Common myeloid progenitor, CD34-positive (primary cell): Measurements from ENCODE around the gene EXOSC5.

Source experiments
- CTCF ChIA-PET: fragments of 350-600 bp; sonication (Branson Sonifier 250); formaldehyde crosslinking; loops from one replicate; lab custom pipeline; 2021; ENCODE audit warnings: antibody characterized with exemption; lab: Charles Lee
- POLR2A ChIA-PET: fragments of 350-600 bp; sonication (Branson Sonifier 250); formaldehyde crosslinking; loops from one replicate; lab custom pipeline; 2021; ENCODE audit warnings: antibody characterized with exemption; lab: Charles Lee
- DNase-seq, 3 donors: peaks; one replicate each; pipeline versions ENCODE4 v3.0.0 to v3.0.0-alpha.2; 2013
- H3K27ac ChIP-seq, 2 experiments: 1 replicate in 1 of 2; 2 replicates in 1 of 2; pipeline ENCODE4 v1.7.0; 2013; ENCODE audit warnings: inconsistent platforms in 2 of 2, low read length in 2 of 2, mild to moderate bottlenecking in 2 of 2, low read depth in 1 of 2, moderate library complexity in 1 of 2; ENCODE audit not compliant: severe bottlenecking in 2 of 2, insufficient read depth in 1 of 2, poor library complexity in 1 of 2
- H3K27me3 ChIP-seq, 5 experiments: replicated peaks in 2 of 5; 1 replicate in 3 of 5; 2 replicates in 2 of 5; pipeline versions ENCODE4 v1.6.1 to v1.7.0; 2013; ENCODE audit warnings: low read length in 4 of 5, mild to moderate bottlenecking in 2 of 5, moderate library complexity in 2 of 5, inconsistent platforms in 1 of 5; ENCODE audit not compliant: insufficient read depth in 5 of 5, control insufficient read depth in 4 of 5
- H3K36me3 ChIP-seq, 4 experiments: 1 replicate in 2 of 4; 2 replicates in 2 of 4; pipeline versions ENCODE4 v1.6.1 to v1.7.0; 2013; ENCODE audit warnings: low read length in 3 of 4, control low read depth in 1 of 4, mild to moderate bottlenecking in 1 of 4; ENCODE audit not compliant: control insufficient read depth in 4 of 4, insufficient read depth in 4 of 4
- H3K4me1 ChIP-seq, 4 experiments: 1 replicate in 3 of 4; 2 replicates in 1 of 4; pipeline versions ENCODE4 v1.6.1 to v1.7.1; 2013; ENCODE audit warnings: low read length in 3 of 4, mild to moderate bottlenecking in 3 of 4, control low read depth in 1 of 4, inconsistent platforms in 1 of 4, moderate library complexity in 1 of 4; ENCODE audit not compliant: control insufficient read depth in 4 of 4, insufficient read depth in 4 of 4; ENCODE audit errors: control extremely low read depth in 1 of 4
- H3K4me3 ChIP-seq, 7 experiments: 1 replicate in 4 of 7; 2 replicates in 3 of 7; pipeline versions ENCODE4 v1.5.1 to v1.7.0; 2013; ENCODE audit warnings: mild to moderate bottlenecking in 7 of 7, low read length in 6 of 7, moderate library complexity in 6 of 7, inconsistent platforms in 2 of 7, low read depth in 2 of 7, control low read depth in 1 of 7; ENCODE audit not compliant: insufficient read depth in 4 of 7, control insufficient read depth in 1 of 7; ENCODE audit errors: extremely low read depth in 1 of 7
- H3K9me3 ChIP-seq, 5 experiments: 1 replicate in 4 of 5; 2 replicates in 1 of 5; pipeline versions ENCODE4 v1.6.1 to v1.7.1; 2013; ENCODE audit warnings: low read length in 4 of 5, mild to moderate bottlenecking in 2 of 5, inconsistent platforms in 1 of 5, low read depth in 1 of 5, moderate library complexity in 1 of 5; ENCODE audit not compliant: control insufficient read depth in 4 of 5, insufficient read depth in 2 of 5; ENCODE audit errors: control extremely low read depth in 1 of 5
- WGBS: methylation state at CpG from one replicate; pipeline ENCODE4 v1.1.5; 2013; ENCODE audit not compliant: insufficient coverage; 5-methylcytosine and 5-hydroxymethylcytosine counted together

EXOSC5 gene

GRCh38 chr19:41426952-41427646 is 29.9 kb upstream of the EXOSC5 start, which contains the start of gene B3GNT8:
Gene B3GNT8, minus strand, starts transcription at chr19:41427374. Its CDS starts 596 bp downstream, at chr19:41426778.
- Histone ChIP-seq H3K27me3 (no peaks in the 10 kb centered on the region), H3K27ac (peak within 1 kb of the TSS; percentile 66 to 86), H3K4me3 (peak within 1 kb of the TSS; percentile 31 to 90 (median 70)), H3K9me3 (no peaks in the 10 kb centered on the region), H3K4me1 (peaks cover 4 to 68% (median 64%) of the 10 kb centered on the region in 4 experiments), H3K36me3 (peaks cover 0 to 50% (median 34%) of the 10 kb centered on the region in 4 experiments)
- DNase-seq: peak; percentile 71 to 86 (median 82)
- WGBS: 5% methylated on average over 12 of the region's 19 CpGs
- POLR2A ChIA-PET: interaction anchor here (0.5 to 1.0 kb wide), 2 partner anchors 28 to 120 kb away, joined by 3 to 4 read pairs; no protein-coding TSS in a partner anchor
- CTCF ChIA-PET: interaction anchor here (1.0 to 3.7 kb wide), 7 partner anchors 12 to 142 kb away, joined by 3 to 21 read pairs (median 4); no protein-coding TSS in a partner anchor

- peaks cover 4 to 71% (median 62%) of the 10 kb centered on the region in 4 experiments for H3K4me1 ChIP-seq
- DNase-seq: no peak
- no peaks in the 10 kb centered on the region for H3K27me3 ChIP-seq
- H3K36me3 ChIP-seq: peaks cover 0 to 48% (median 34%) of the 10 kb centered on the region in 4 experiments
- H3K9me3 ChIP-seq: no peaks in the 10 kb centered on the region
- 86% methylated on average over 29 of the region's 36 CpGs for WGBS
- H3K4me3 ChIP-seq: peak overlapping the region in 5 of 7 experiments; percentile 64 to 90 (median 73)
- H3K27ac ChIP-seq: peak overlapping the region; percentile 66 to 86
- CTCF ChIA-PET: interaction anchor here (1.0 to 3.7 kb wide), 6 partner anchors 12 to 104 kb away, joined by 3 to 21 read pairs (median 5); no protein-coding TSS in a partner anchor
- POLR2A ChIA-PET: interaction anchor here (0.5 kb wide), 1 partner anchor 27 kb away, joined by 3 read pairs; no protein-coding TSS in a partner anchor
Observed at GRCh38 chr19:41426116-41426841, 29.1 kb upstream of the EXOSC5 start.

GRCh38 chr19:41425174-41426115 is 28.3 kb upstream of the EXOSC5 start:
- Histone ChIP-seq H3K27ac (peak overlapping the region; percentile 20 to 31), H3K4me3 (peak overlapping the region in 4 of 7 experiments; percentile 8 to 90 (median 27)), H3K4me1 (peaks cover 9 to 73% (median 65%) of the 10 kb centered on the region in 4 experiments), H3K9me3 (no peaks in the 10 kb centered on the region), H3K36me3 (peaks cover 2 to 49% (median 34%) of the 10 kb centered on the region in 4 experiments), H3K27me3 (no peaks in the 10 kb centered on the region)
- WGBS: 95% methylated on average over 23 of the region's 28 CpGs
- DNase-seq: no peak
- ChIA-PET POLR2A (no interaction called here), CTCF (interaction anchor here (1.0 to 1.5 kb wide), 3 partner anchors 10 to 22 kb away, joined by 4 to 5 read pairs (median 4); no protein-coding TSS in a partner anchor)

GRCh38 chr19:41424335-41425173 is 27.4 kb upstream of the EXOSC5 start:
- WGBS: 80% methylated on average over 16 of the region's 21 CpGs
- peak in 2 of 3 donors; percentile 48 for DNase-seq
- peak overlapping the region; percentile 20 to 31 for H3K27ac ChIP-seq
- ChIA-PET CTCF (interaction anchor here (1.0 to 1.5 kb wide), 5 partner anchors 7 to 17 kb away, joined by 3 to 5 read pairs (median 4); no protein-coding TSS in a partner anchor), POLR2A (no interaction called here)
- H3K36me3 ChIP-seq: peaks cover 2 to 54% (median 34%) of the 10 kb centered on the region in 4 experiments
- H3K27me3 ChIP-seq: no peaks in the 10 kb centered on the region
- H3K9me3 ChIP-seq: no peaks in the 10 kb centered on the region
- H3K4me3 ChIP-seq: peak overlapping the region in 4 of 7 experiments; percentile 26 to 47 (median 34)
- peaks cover 9 to 77% (median 74%) of the 10 kb centered on the region in 4 experiments for H3K4me1 ChIP-seq

- ChIA-PET POLR2A (no interaction called here), CTCF (interaction anchor here (1.5 kb wide), 1 partner anchor 8 kb away, joined by 5 read pairs; no protein-coding TSS in a partner anchor)
- Histone ChIP-seq H3K27me3 (no peaks in the 10 kb centered on the region), H3K27ac (no peak overlapping the region), H3K4me3 (no peak overlapping the region), H3K36me3 (peaks cover 2 to 62% (median 45%) of the 10 kb centered on the region in 4 experiments), H3K4me1 (peaks cover 8 to 65% (median 59%) of the 10 kb centered on the region in 4 experiments), H3K9me3 (no peaks in the 10 kb centered on the region)
- DNase-seq: no peak
- WGBS: 94% methylated on average over 9 of the region's 12 CpGs
Observed at GRCh38 chr19:41422955-41423354, 25.8 kb upstream of the EXOSC5 start.
